K562 (cell line): ENCODE results near the gene ZKSCAN4. TPM values are rescaled to one million over a fixed set of nuclear protein-coding genes. Genes with fewer than 3 reads are reported as not detected.

Experiments
- ARID1B ChIP-seq: fragments of 450-650 bp; IDR thresholded peaks from 2 replicates; pipeline ENCODE4 v1.6.1; 2016; ENCODE audit warnings: antibody characterized with exemption, mild to moderate bottlenecking, inconsistent platforms
- C11orf30 ChIP-seq: fragments of 450-650 bp; IDR thresholded peaks from 2 replicates; pipeline ENCODE4 v1.6.1; 2016; ENCODE audit warnings: low read depth, mild to moderate bottlenecking
- CBFB ChIP-seq: sonication (generic); formaldehyde crosslinking; IDR thresholded peaks from 2 replicates; pipeline ENCODE4 v1.4.0; 2020; ENCODE audit warnings: mild to moderate bottlenecking, missing genetic modification reagents
- EHMT2 ChIP-seq: fragments of 450-650 bp; IDR thresholded peaks from 2 replicates; pipeline ENCODE4 v1.6.1; 2018; ENCODE audit warnings: antibody characterized with exemption
- L3MBTL2 ChIP-seq: fragments of 450-650 bp; IDR thresholded peaks from 2 replicates; pipeline ENCODE4 v1.6.1; 2016; ENCODE audit warnings: mild to moderate bottlenecking, moderate library complexity
- MAFG ChIP-seq: fragments of 450-650 bp; conservative IDR thresholded peaks from 2 replicates; pipeline ENCODE4 v1.6.1; 2016; ENCODE audit warnings: missing genetic modification characterization, missing compliant biosample characterization
- POLR2AphosphoS5 ChIP-seq: IDR thresholded peaks from 2 replicates; pipeline ENCODE4 v1.6.1; 2011; ENCODE audit warnings: mild to moderate bottlenecking, low read depth, low read length, moderate library complexity; ENCODE audit not compliant: control insufficient read depth, insufficient read depth
- RBM15 ChIP-seq: fragments of 200-400 bp; formaldehyde crosslinking; IDR thresholded peaks from 2 replicates; pipeline ENCODE4 v1.6.1; 2018; ENCODE audit warnings: mild to moderate bottlenecking, low read length, moderate library complexity; ENCODE audit not compliant: insufficient read depth
- SMARCC2 ChIP-seq: fragments of 450-650 bp; IDR thresholded peaks from 2 replicates; pipeline ENCODE4 v1.6.1; 2017; ENCODE audit warnings: antibody characterized with exemption, moderate library complexity, mild to moderate bottlenecking, low read depth
- polyA plus RNA-seq, 8 experiments: library from polyadenylated mRNA; depleted of rRNA in 4 of 8; stranded (reverse) in 5 of 8; unstranded in 3 of 8; fragments of >200 nt; fragmentation: Nextera tagmentation in 2 of 8; fragmentation: Illumina TruSeq in 1 of 8; extraction: Ambion mirVana in 2 of 8; extraction: Trizol in 1 of 8; gene quantifications; 2 replicates each; pipeline versions ENCODE4 v1.2.1 to v1.2.3, GENCODE V29; 2011 to 2014; ENCODE audit warnings: inconsistent platforms in 1 of 8, missing spikeins in 1 of 8
- total RNA-seq, 7 experiments: library from RNA; depleted of rRNA in 6 of 7; stranded (reverse); fragments of >200 nt in 6 of 7; fragmentation: Illumina TruSeq in 2 of 7; extraction: Trizol in 2 of 7; gene quantifications; 2 replicates each; pipeline versions ENCODE4 v1.2.1 to v1.2.3, GENCODE V29; 2011 to 2021; ENCODE audit warnings: low replicate concordance in 1 of 7
- TF ChIP-seq, protein P1 (sequence below), 3 experiments: fragments of 200-800 bp in 1 of 3; sonication (Bioruptor generic) in 1 of 3; sonication (generic) in 1 of 3; formaldehyde crosslinking in 1 of 3; IDR thresholded peaks; 2 replicates each; pipeline versions ENCODE4 v1.6.1 to v1.8.0; 2016 to 2022; ENCODE audit warnings: mild to moderate bottlenecking in 2 of 3, missing compliant biosample characterization in 2 of 3, missing genetic modification characterization in 2 of 3, missing genetic modification reagents in 1 of 3
- TF ChIP-seq, protein P2 (sequence below): fragments of 450-650 bp; IDR thresholded peaks from 2 replicates; pipeline ENCODE4 v1.6.1; 2016
- TF ChIP-seq, protein P3 (sequence below), 2 experiments: IDR thresholded peaks in 1 of 2; conservative IDR thresholded peaks in 1 of 2; 2 replicates each; pipeline ENCODE4 v1.6.1; 2016; ENCODE audit warnings: low read depth in 2 of 2, mild to moderate bottlenecking in 1 of 2, missing compliant biosample characterization in 1 of 2, missing genetic modification characterization in 1 of 2, moderate library complexity in 1 of 2

ZKSCAN4 gene
- total and polyA plus RNA-seq, 9 of the 15 experiments (the other 6 are each of a cell fraction or from before 2014, with no cell fraction given), result 1.2 to 5.3 (median 4.7) TPM

DNA sequence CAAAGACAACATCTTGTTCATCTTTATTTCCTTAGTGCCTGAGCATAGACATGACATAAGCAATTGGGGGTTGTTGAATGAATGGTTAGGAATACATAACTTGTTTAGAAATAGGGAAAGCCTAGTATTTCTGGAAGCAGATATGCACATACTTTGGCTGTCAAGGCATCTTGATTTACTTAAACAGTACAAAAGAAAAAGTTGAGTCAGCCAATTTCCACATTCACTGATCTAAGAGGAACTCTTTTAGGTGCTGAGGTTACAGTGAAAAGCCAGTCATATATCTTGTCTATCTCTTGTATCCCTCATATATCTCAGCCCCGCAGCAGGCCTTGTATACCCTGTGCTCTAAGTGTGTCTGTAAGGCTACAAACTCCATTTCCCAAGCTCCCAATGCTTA is 11.6 kb downstream of the ZKSCAN4 start (continued):
- TF ChIP-seq MAFG (tag), result peak; percentile 81
- TF ChIP-seq, protein P1, sequence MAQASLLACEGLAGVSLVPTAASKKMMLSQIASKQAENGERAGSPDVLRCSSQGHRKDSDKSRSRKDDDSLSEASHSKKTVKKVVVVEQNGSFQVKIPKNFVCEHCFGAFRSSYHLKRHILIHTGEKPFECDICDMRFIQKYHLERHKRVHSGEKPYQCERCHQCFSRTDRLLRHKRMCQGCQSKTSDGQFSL (CRISPR knock-in tag; IDR thresholded peaks at IDR 0.05), result no peak
- TF ChIP-seq, protein P1 (tag; IDR thresholded peaks at IDR 0.05), result no peak
- TF ChIP-seq POLR2AphosphoS5, result no peak
- TF ChIP-seq CBFB (CRISPR knock-in tag), result no peak
- peak; percentile 21; the same call in 1 of the 2 replicates for TF ChIP-seq ARID1B
- TF ChIP-seq, protein P2, sequence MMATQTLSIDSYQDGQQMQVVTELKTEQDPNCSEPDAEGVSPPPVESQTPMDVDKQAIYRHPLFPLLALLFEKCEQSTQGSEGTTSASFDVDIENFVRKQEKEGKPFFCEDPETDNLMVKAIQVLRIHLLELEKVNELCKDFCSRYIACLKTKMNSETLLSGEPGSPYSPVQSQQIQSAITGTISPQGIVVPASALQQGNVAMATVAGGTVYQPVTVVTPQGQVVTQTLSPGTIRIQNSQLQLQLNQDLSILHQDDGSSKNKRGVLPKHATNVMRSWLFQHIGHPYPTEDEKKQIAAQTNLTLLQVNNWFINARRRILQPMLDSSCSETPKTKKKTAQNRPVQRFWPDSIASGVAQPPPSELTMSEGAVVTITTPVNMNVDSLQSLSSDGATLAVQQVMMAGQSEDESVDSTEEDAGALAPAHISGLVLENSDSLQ, result peak; percentile 58
- TF ChIP-seq L3MBTL2, result no peak
- TF ChIP-seq, protein P3, sequence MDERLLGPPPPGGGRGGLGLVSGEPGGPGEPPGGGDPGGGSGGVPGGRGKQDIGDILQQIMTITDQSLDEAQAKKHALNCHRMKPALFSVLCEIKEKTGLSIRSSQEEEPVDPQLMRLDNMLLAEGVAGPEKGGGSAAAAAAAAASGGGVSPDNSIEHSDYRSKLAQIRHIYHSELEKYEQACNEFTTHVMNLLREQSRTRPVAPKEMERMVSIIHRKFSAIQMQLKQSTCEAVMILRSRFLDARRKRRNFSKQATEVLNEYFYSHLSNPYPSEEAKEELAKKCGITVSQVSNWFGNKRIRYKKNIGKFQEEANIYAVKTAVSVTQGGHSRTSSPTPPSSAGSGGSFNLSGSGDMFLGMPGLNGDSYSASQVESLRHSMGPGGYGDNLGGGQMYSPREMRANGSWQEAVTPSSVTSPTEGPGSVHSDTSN (CRISPR knock-in tag; IDR thresholded peaks at IDR 0.05; ENCODE audit: low read depth), result no peak
- TF ChIP-seq, protein P3 (tag; conservative IDR thresholded peaks at IDR 0.05; ENCODE audit: low read depth), result peak; percentile 75
- TF ChIP-seq RBM15, result no peak
- peak; percentile 91 for TF ChIP-seq C11orf30
- no peak for TF ChIP-seq EHMT2
- TF ChIP-seq SMARCC2, result no peak
- TF ChIP-seq, all 486 proteins: peak for 9
